Chondrocyte (in vitro differentiated cells): Measurements from ENCODE around the gene CNR1. TPM values are rescaled to one million over a fixed set of nuclear protein-coding genes. Genes with fewer than 3 reads are reported as not detected.

Source experiments
- DNase-seq: peaks from one replicate; pipeline ENCODE4 v3.0.0; 2021; ENCODE audit warnings: mixed read lengths, low spot score
- H3K27ac Mint-ChIP-seq: one replicate; pipeline ENCODE4 v1.8.0; 2021; ENCODE audit warnings: mild to moderate bottlenecking, moderate library complexity, mixed read lengths; ENCODE audit not compliant: unreplicated experiment
- H3K27me3 Mint-ChIP-seq: 2 replicates; pipeline ENCODE4 v1.8.0; 2021; ENCODE audit warnings: low read depth, mixed read lengths
- H3K36me3 Mint-ChIP-seq: 2 replicates; pipeline ENCODE4 v1.8.0; 2021; ENCODE audit warnings: low read depth, mixed read lengths
- H3K4me1 Mint-ChIP-seq: 2 replicates; pipeline ENCODE4 v1.8.0; 2021; ENCODE audit warnings: low read depth, mild to moderate bottlenecking, mixed read lengths
- H3K4me3 Mint-ChIP-seq: one replicate; pipeline ENCODE4 v1.8.0; 2021; ENCODE audit warnings: mild to moderate bottlenecking, moderate library complexity, mixed read lengths; ENCODE audit not compliant: unreplicated experiment
- H3K9me3 Mint-ChIP-seq: 2 replicates; pipeline ENCODE4 v1.8.0; 2021; ENCODE audit warnings: low read depth, mixed read lengths
- CTCF ChIP-seq: fragments of 200-600 bp; sonication (generic); IDR thresholded peaks from 2 replicates; pipeline ENCODE4 v1.5.0; 2021; ENCODE audit warnings: antibody characterized with exemption, mild to moderate bottlenecking, moderate library complexity
- total RNA-seq: library from RNA; stranded (reverse); gene quantifications from 3 replicates; pipeline ENCODE4 v1.2.1, GENCODE V29; 2021

CNR1 gene
- total RNA-seq, 1 donor from 2014 or later = not detected

DNA sequence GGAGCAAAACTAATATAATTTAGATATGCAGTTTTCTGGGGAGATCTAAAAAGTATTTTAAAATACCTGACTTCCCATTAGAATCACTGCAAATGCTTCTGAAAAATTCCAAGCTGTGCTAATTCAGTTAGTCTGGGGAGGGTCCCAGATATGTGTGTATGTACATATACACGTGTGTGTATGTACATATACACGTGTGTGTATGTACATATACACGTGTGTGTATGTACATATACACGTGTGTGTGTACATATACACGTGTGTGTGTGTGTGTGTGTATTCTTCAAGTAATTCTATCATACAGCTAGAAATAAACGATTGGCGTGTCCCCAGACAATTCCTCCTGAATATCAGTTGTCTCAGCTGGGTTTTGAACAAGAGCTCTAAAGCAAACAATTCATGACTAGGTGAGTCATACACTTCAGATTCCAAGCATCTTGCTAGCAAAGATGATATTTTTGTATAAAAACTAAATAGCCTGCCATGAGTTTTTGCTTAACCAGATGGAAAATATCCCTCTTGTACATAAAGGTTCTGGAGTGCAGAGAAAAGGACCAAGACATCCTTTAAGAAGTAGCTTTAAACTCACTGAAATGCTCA lies 60.3 kb downstream of the CNR1 start:
- no peak for DNase-seq
- no peak for TF ChIP-seq CTCF
- Mint-ChIP-seq H3K4me3 (no peak overlapping the region), H3K9me3 (no peaks in the 10 kb centered on the region), H3K27me3 (no peaks in the 10 kb centered on the region), H3K4me1 (no peaks in the 10 kb centered on the region), H3K27ac (no peak overlapping the region), H3K36me3 (no peaks in the 10 kb centered on the region)

Other genes starting within 250 kb of the CNR1 start
- gene SPACA1, start 118.5 kb downstream of the CNR1 start, total RNA-seq = not detected in 3 replicates